SHP77 treated with DMSO at 0.1 percent for 48 hours (cell line): ENCODE measurements around the gene LMNA.

Source experiments
- DNase-seq: peaks from one replicate; lab custom pipeline; 2025; lab: John Stamatoyannopoulos, UW

Gene LMNA

DNA sequence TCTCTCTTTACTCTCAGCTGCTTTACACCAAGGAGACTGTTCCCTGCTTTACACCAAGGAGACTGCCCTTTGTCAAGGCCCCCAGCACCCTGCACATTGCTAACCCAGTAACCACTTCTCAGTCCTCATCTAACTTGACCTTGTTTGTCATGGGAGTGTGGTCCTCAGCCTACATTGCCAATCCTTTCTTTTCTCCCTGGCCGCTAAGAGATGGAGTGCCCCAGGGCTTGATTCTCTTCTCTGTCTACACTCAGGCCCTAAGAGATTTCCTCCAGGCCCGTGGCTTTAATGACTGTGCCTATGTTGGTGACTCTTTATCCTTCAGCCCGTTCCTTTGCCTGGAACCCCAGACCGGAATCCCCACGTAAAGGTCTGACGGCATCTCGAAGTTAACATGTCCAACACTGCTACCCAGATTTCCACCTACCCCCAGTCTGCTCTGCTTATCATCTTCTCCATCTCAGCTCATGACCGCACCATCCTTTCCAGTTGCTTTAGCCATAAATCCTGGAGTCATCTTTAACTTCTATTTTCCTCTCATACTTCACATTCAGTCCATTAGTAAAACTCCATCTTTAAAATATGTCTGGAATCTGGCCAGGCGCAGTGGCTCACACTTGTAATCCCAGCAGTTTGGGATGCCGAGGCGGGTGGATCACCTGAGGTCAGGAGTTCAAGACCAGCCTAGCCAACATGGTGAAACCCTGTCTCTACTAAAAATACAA is 29.4 kb downstream of the LMNA start:
- DNase-seq, result no peak

DNA sequence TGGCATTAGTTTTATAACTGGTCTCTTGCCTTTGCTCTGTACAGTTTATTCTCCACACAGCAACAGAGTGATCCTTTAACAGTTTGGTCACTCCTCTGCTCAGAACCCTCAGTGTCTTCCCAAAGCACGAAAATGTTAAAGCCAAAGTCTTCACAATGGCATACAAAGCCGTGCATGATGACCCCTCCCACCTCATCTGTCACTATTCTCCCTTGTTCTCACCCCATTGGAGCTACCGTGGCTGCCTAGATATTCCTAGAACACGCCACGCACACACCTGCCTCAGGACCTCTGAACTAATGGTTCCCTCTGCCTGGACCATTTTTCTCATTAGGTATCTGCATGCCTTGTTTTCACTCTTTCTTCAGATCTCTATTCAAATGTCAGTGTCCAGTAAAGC is 30.2 kb downstream of the LMNA start:
- DNase-seq, result no peak

- DNase-seq, result no peak
Observed at GRCh38 chr1:156145650-156146019, 31.1 kb downstream of the LMNA start.

GRCh38 chr1:156146020-156146768 is 31.7 kb downstream of the LMNA start:
- DNase-seq, result peak; percentile 93

DNA sequence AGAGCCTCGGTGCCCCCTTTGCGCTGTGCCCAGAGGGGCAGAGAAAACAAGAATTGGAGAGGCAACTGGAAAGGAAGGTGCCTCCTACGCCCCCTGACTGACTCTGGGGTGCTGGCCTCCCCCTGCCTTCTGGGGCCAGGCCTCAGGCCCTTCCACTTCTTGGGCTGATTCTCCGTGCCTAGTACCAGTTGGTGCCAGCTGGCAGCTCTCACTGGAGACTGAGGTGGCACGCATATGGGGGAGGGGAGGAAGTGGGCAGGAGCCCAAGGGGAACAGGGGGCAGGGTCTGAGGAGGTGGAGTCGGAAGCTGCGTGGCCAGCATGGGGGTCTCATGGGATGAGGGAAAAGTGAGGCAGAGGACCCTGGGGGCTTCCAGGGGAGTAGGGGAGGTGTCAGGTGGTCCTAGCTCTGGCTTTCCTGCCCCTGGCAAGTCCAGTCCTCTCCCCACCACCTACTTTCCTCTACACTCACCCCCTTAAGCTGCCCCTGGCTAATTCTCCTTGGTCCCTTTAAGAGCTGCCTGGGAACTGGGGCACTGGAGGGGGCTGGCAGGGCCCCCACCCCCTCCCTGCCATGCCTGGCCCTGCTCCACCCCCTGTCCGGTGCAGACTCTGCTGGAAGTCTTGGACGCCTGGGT is 32.4 kb downstream of the LMNA start:
- no peak for DNase-seq

GRCh38 chr1:156148216-156148615 is 33.7 kb downstream of the LMNA start:
- no peak for DNase-seq

GRCh38 chr1:156149374-156150332 is 35.1 kb downstream of the LMNA start:
- DNase-seq, result no peak

- no peak for DNase-seq
Observed at GRCh38 chr1:156150333-156151011, 36.0 kb downstream of the LMNA start.

GRCh38 chr1:156151093-156151688 is 36.7 kb downstream of the LMNA start:
- DNase-seq, result no peak

GRCh38 chr1:156152628-156153027 is 38.1 kb downstream of the LMNA start:
- no peak for DNase-seq

- no peak for DNase-seq
Observed at GRCh38 chr1:156153362-156153761, 38.9 kb downstream of the LMNA start, which contains the start of gene SEMA4A. Gene SEMA4A (plus strand): TSS chr1:156153585. CDS start chr1:156154579, 994 bp downstream.

- no peak for DNase-seq
Observed at GRCh38 chr1:156154317-156154749, 39.8 kb downstream of the LMNA start.

GRCh38 chr1:156155756-156156510 is 41.4 kb downstream of the LMNA start:
- DNase-seq, result no peak

GRCh38 chr1:156157506-156157905 is 43.0 kb downstream of the LMNA start:
- no peak for DNase-seq

DNA sequence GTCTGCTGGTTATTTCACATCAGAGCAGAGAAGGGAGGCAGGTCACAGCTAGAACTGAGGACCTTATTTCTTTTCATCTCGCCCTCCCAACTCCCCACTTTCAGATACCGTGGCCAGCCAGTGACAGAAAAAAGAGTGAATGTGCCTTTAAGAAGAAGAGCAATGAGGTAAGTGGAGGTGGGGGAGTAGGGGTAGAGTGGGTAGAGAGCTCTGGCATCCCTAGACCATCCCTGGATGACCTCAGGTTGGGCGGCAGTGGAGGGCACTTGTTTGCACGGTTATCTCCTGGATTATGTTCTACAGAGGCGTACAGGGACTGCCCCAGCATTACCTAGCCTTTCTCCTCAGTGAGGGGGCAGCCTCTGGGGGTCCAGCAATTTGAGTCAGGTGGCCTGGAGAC is 43.5 kb downstream of the LMNA start:
- DNase-seq, result no peak

GRCh38 chr1:156160000-156160742 is 45.7 kb downstream of the LMNA start:
- no peak for DNase-seq

DNA sequence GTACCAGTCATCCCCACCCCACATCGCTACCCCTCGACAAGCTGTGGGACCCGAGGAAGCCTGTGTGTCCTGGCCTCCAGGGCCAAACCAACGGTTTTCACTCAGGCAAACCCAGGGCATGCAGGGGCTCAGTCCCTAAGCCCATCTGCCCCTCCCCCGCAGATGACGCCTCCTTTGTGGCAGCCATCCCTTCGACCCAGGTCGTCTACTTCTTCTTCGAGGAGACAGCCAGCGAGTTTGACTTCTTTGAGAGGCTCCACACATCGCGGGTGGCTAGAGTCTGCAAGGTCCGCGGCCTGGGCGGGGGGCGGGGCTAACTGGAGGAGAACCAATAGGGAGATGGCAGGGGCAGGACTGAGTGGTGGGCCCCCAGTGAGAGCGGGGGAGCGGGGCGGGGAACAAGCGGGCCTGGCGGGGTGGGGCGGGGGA is 46.2 kb downstream of the LMNA start:
- no peak for DNase-seq

DNA sequence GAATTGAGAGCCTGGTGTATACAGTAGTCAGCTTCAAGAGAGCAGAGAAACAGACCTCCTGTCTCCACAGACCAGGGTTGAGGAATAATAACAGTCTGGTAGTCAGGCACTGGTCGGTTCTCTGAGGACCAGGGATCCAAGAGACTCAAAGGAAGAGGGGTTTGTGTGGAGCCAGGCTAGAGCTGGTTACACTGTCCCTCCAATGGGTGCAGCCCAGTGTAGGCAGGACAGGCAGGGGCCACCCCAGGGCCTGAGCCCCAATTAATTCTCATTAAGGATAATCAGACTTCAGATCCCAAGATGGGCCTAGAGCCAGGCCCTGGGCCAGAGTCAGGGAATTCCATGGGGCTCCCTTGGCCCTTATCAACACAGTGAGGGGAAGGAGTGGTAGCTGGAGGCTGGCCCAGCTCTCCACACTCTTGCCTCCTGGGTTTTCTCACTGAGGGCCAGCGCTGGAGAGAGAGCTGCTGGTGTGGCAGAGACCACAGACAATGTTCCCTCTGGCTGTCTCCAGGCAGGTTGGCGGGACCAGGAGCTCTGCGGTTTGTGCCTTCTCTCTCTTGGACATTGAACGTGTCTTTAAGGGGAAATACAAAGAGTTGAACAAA is 48.0 kb downstream of the LMNA start:
- DNase-seq, result no peak

DNA sequence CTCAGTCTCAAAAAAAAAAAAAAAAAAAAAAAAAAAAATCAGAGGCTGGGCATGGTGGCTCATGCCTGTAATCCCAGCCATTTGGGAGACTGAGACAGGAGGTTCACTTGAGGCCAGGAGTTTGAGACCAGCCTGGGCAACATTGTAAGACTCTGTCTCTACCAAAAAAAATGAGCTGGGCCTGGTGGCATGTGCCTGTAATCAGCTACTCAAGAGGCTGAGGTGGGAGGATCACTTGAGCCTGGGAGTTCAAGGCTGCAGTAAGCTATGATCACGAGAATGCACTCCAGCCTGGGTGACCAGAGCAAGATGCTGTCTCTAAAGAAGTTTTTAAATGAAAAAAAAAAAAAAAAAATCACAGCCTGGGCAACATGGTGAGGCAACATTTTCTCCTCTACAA is 49.2 kb downstream of the LMNA start:
- no peak for DNase-seq
